ENCODE data around the gene PNPT1. TPM values are rescaled to one million over a fixed set of nuclear protein-coding genes. Genes with fewer than 3 reads are reported as not detected.

Gene PNPT1
- polyA plus RNA-seq, 2 of the 4 experiments (the other 2 are of a cell fraction) = 49.6 to 65.9 TPM

- Histone ChIP-seq H3K4me3 (no peak overlapping the region), H3K4me2 (no peak overlapping the region), H3K27ac (no peak overlapping the region), H3K9me3 (no peaks in the 10 kb centered on the region), H3K4me1 (no peaks in the 10 kb centered on the region)
- 89% methylated on average over 3 of the region's 3 CpGs for WGBS (ENCODE audit: missing lambda C conversion rate)
- no peak for FAIRE-seq
- ChIA-PET CTCF (interaction anchor here (0.6 kb wide), 3 partner anchors 36 to 497 kb away, joined by 3 read pairs; no protein-coding TSS in a partner anchor), POLR2A (no interaction called here)
- no peak for TF ChIP-seq REST (IDR thresholded peaks at IDR 0.05)
- no peak for TF ChIP-seq HOXA7 (CRISPR knock-in tag; IDR thresholded peaks at IDR 0.05)
- TF ChIP-seq BHLHE40 (IDR thresholded peaks at IDR 0.05; ENCODE audit: low read depth, low read length) = no peak
- TF ChIP-seq NFE2L2 (conservative IDR thresholded peaks at IDR 0.05; ENCODE audit: low read length) = no peak
- TF ChIP-seq MAFK (IDR thresholded peaks at IDR 0.05; ENCODE audit: partially characterized antibody) = no peak
- TF ChIP-seq HOXB13 (CRISPR knock-in tag; IDR thresholded peaks at IDR 0.05; ENCODE audit: low read depth) = no peak
- TF ChIP-seq ATOH8 (CRISPR knock-in tag; IDR thresholded peaks at IDR 0.05; ENCODE audit: low read depth) = no peak
- no peak for TF ChIP-seq CEBPB (IDR thresholded peaks at IDR 0.05)
- no peak for TF ChIP-seq PBX3 (IDR thresholded peaks at IDR 0.05)
- no peak for TF ChIP-seq ESRRA (IDR thresholded peaks at IDR 0.05; ENCODE audit: borderline replicate concordance, low read length)
- no peak for TF ChIP-seq ZC3H11A (IDR thresholded peaks at IDR 0.05)
- TF ChIP-seq TFCP2L1 (CRISPR knock-in tag; IDR thresholded peaks at IDR 0.05) = no peak
- ATAC-seq = no peak
- DNase-seq (ENCODE audit: low read depth in 1 of 2, low spot score in 1 of 2) = no peak
Observed at GRCh38 chr2:55672630-55673029, 21.0 kb downstream of the PNPT1 start.

- no peak for TF ChIP-seq HMGXB4 (CRISPR knock-in tag; IDR thresholded peaks at IDR 0.05; ENCODE audit: borderline replicate concordance)
- no peak for TF ChIP-seq HOXB13 (CRISPR knock-in tag; IDR thresholded peaks at IDR 0.05; ENCODE audit: low read depth)
- no peak for TF ChIP-seq RFX5 (IDR thresholded peaks at IDR 0.05)
- TF ChIP-seq MYC (IDR thresholded peaks at IDR 0.05; ENCODE audit: borderline replicate concordance, low read length) = no peak
- no peak for TF ChIP-seq ESRRA (IDR thresholded peaks at IDR 0.05; ENCODE audit: borderline replicate concordance, low read length)
- TF ChIP-seq GATA3 (IDR thresholded peaks at IDR 0.05; ENCODE audit: borderline replicate concordance) = no peak
- TF ChIP-seq BCL3 (IDR thresholded peaks at IDR 0.05) = no peak
- no peak overlapping the region for H3K4me2 ChIP-seq
- ChIA-PET CTCF (no interaction called here), POLR2A (no interaction called here)
- FAIRE-seq (no peak), DNase-seq (ENCODE audit: low read depth in 1 of 2, low spot score in 1 of 2) (no peak), ATAC-seq (no peak)
- H3K9me3 ChIP-seq = no peaks in the 10 kb centered on the region
- no peak overlapping the region for H3K4me3 ChIP-seq
- H3K4me1 ChIP-seq = no peaks in the 10 kb centered on the region
- H3K27ac ChIP-seq = no peak overlapping the region
Observed at GRCh38 chr2:55668956-55669355, 24.7 kb downstream of the PNPT1 start.

Data from A549 (cell line).